Measurements from ENCODE around the gene BHLHE40. TPM values are rescaled to one million over a fixed set of nuclear protein-coding genes. Genes with fewer than 3 reads are reported as not detected.

Gene BHLHE40
- total and polyA plus RNA-seq, 10 of the 15 experiments (the other 5 are each of a cell fraction or from before 2014, with no cell fraction given) = 25.2 to 106 (median 51.4) TPM

DNA sequence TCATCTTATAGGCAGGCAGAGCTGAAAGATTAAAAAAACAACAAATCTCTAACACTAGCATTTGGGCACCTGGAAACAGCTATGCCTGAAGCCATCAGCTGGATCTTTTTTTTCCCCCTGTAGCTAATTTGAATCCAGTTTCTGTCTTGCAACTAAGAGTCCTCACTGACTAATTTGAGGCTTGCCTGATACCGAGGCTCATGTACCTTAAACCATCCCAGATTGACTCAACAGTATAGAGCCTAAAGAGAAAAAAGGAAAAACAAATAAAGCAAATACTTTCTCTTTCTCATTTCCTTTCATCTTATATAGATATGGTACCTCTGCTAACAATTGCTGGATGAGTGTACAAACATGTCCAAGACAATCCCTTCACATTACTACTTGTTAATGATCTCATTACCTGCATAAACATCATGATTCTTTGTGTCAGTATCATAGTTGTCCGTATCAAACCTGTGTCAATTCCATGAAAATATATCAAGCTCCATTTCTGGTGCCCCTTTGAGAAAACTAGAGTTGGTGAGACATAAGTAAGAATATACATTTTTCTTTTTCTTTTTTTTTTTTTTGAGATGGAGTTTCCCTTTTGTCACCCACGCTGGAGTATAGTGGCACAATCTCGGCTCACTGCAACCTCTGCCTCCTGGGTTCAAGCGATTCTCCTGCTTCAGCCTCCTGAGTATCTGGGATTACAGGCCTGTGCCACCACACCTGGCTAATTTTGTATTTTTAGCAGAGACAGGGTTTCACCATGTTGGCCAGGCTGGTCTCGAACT lies 43.1 kb downstream of the BHLHE40 start:
- Histone ChIP-seq H3K4me2 (ENCODE audit: control insufficient read depth, insufficient read depth) (peak overlapping the region; percentile 25), H3K36me3 (ENCODE audit: control insufficient read depth in 2 of 2, insufficient read depth in 2 of 2, low read length in 1 of 2) (no peaks in the 10 kb centered on the region), H3K79me2 (ENCODE audit: control insufficient read depth, insufficient read depth, low read length) (no peaks in the 10 kb centered on the region), H3K27me3 (replicated peaks in 1 of 2; ENCODE audit: control insufficient read depth in 2 of 2, insufficient read depth in 2 of 2, low read length in 1 of 2) (no peaks in the 10 kb centered on the region), H3K9me3 (replicated peaks; ENCODE audit: control insufficient read depth, insufficient read depth, low read length) (peaks cover 2% of the 10 kb centered on the region; the same call in 2 of the 3 replicates), H4K20me1 (ENCODE audit: control insufficient read depth, insufficient read depth) (no peaks in the 10 kb centered on the region), H3K4me3 (no peak overlapping the region), H3K4me1 (ENCODE audit: control insufficient read depth, insufficient read depth, low read length) (peaks cover 42% of the 10 kb centered on the region), H3K9ac (ENCODE audit: control insufficient read depth, insufficient read depth, low read length) (no peak overlapping the region), H2AFZ (ENCODE audit: control insufficient read depth, low read depth, low read length) (peak overlapping the region; percentile 10; the same call in 1 of the 2 replicates), H3K27ac (ENCODE audit: control insufficient read depth, insufficient read depth) (peak overlapping the region; percentile 18; the same call in 1 of the 2 replicates)
- FAIRE-seq = no peak
- peak; percentile 68 for ATAC-seq
- DNase-seq (ENCODE audit: low read depth, low spot score) = no peak
- intact Hi-C loops (cut with micrococcal nuclease; ENCODE audit: unreplicated experiment) (loop anchor here (2.0 kb wide), 1 partner anchor 16 kb away; no protein-coding TSS in a partner anchor), in situ Hi-C loops (cut with MboI) (no loop called here)
- ChIA-PET CTCF (interaction anchor here (0.6 to 7.5 kb wide), 19 partner anchors 10 to 438 kb away, joined by 3 to 63 read pairs (median 9); partner anchors contain the start of gene BHLHE40), RAD21 (ENCODE audit: unreplicated experiment) (interaction anchor here (0.9 to 10.7 kb wide), 17 partner anchors 10 to 519 kb away, joined by 3 to 194 read pairs (median 4); partner anchors contain the start of gene BHLHE40), POLR2A (interaction anchor here (0.6 to 8.5 kb wide), 16 partner anchors 10 to 275 kb away, joined by 3 to 94 read pairs (median 6); partner anchors contain the start of gene BHLHE40), SMC1A (ENCODE audit: uncharacterized antibody, unreplicated experiment) (interaction anchor here (0.8 to 10.0 kb wide), 26 partner anchors 10 to 311 kb away, joined by 3 to 163 read pairs (median 4); partner anchors contain the start of gene BHLHE40)
- no TSS peak for BruUV-seq (replicated peaks)
- WGBS (ENCODE audit: insufficient coverage, insufficient replicate concordance, low lambda C conversion rate, missing lambda C conversion rate) = 20% methylated on average over 6 of the region's 6 CpGs
- TF ChIP-seq YBX1 (IDR thresholded peaks at IDR 0.05) (no peak), DPF2 (IDR thresholded peaks at IDR 0.05) (0 out of 2 replicates have a peak, but pooled peaks have one; percentile 41), PAX8 (IDR thresholded peaks at IDR 0.05) (no peak), TAF1 (IDR thresholded peaks at IDR 0.05; ENCODE audit: borderline replicate concordance, low read depth, low read length) (no peak), GABPA (IDR thresholded peaks at IDR 0.05; ENCODE audit: low read depth) (0 out of 2 replicates have a peak, but pooled peaks have one; percentile 39), CBFB (IDR thresholded peaks at IDR 0.05; ENCODE audit: low read depth) (no peak), MEF2B (IDR thresholded peaks at IDR 0.05; ENCODE audit: partially characterized antibody, poor library complexity, severe bottlenecking) (no peak), CHD2 (IDR thresholded peaks at IDR 0.05; ENCODE audit: borderline replicate concordance, low read depth, low read length) (no peak), STAT3 (IDR thresholded peaks at IDR 0.05; ENCODE audit: low read depth, low read length) (0 out of 2 replicates have a peak, but pooled peaks have one; percentile 35), NFYB (IDR thresholded peaks at IDR 0.05; ENCODE audit: insufficient read depth, low read depth, low read length) (no peak), TCF3 (IDR thresholded peaks at IDR 0.05; ENCODE audit: borderline replicate concordance, insufficient read depth, low read depth, low read length) (no peak), IKZF1 (conservative IDR thresholded peaks at IDR 0.05) (peak; percentile 72), ZZZ3 (IDR thresholded peaks at IDR 0.05; ENCODE audit: control insufficient read depth, insufficient read length, low read depth) (no peak)
- TF ChIP-seq, protein P1, sequence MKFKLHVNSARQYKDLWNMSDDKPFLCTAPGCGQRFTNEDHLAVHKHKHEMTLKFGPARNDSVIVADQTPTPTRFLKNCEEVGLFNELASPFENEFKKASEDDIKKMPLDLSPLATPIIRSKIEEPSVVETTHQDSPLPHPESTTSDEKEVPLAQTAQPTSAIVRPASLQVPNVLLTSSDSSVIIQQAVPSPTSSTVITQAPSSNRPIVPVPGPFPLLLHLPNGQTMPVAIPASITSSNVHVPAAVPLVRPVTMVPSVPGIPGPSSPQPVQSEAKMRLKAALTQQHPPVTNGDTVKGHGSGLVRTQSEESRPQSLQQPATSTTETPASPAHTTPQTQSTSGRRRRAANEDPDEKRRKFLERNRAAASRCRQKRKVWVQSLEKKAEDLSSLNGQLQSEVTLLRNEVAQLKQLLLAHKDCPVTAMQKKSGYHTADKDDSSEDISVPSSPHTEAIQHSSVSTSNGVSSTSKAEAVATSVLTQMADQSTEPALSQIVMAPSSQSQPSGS (IDR thresholded peaks at IDR 0.05; ENCODE audit: low read length) = peak; percentile 87
- TF ChIP-seq, protein P2, sequence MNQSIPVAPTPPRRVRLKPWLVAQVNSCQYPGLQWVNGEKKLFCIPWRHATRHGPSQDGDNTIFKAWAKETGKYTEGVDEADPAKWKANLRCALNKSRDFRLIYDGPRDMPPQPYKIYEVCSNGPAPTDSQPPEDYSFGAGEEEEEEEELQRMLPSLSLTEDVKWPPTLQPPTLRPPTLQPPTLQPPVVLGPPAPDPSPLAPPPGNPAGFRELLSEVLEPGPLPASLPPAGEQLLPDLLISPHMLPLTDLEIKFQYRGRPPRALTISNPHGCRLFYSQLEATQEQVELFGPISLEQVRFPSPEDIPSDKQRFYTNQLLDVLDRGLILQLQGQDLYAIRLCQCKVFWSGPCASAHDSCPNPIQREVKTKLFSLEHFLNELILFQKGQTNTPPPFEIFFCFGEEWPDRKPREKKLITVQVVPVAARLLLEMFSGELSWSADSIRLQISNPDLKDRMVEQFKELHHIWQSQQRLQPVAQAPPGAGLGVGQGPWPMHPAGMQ (IDR thresholded peaks at IDR 0.05; ENCODE audit: borderline replicate concordance) = no peak
- TF ChIP-seq, protein P3, sequence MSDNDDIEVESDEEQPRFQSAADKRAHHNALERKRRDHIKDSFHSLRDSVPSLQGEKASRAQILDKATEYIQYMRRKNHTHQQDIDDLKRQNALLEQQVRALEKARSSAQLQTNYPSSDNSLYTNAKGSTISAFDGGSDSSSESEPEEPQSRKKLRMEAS (IDR thresholded peaks at IDR 0.05; ENCODE audit: low read depth, low read length) = no peak
- TF ChIP-seq, protein P4, sequence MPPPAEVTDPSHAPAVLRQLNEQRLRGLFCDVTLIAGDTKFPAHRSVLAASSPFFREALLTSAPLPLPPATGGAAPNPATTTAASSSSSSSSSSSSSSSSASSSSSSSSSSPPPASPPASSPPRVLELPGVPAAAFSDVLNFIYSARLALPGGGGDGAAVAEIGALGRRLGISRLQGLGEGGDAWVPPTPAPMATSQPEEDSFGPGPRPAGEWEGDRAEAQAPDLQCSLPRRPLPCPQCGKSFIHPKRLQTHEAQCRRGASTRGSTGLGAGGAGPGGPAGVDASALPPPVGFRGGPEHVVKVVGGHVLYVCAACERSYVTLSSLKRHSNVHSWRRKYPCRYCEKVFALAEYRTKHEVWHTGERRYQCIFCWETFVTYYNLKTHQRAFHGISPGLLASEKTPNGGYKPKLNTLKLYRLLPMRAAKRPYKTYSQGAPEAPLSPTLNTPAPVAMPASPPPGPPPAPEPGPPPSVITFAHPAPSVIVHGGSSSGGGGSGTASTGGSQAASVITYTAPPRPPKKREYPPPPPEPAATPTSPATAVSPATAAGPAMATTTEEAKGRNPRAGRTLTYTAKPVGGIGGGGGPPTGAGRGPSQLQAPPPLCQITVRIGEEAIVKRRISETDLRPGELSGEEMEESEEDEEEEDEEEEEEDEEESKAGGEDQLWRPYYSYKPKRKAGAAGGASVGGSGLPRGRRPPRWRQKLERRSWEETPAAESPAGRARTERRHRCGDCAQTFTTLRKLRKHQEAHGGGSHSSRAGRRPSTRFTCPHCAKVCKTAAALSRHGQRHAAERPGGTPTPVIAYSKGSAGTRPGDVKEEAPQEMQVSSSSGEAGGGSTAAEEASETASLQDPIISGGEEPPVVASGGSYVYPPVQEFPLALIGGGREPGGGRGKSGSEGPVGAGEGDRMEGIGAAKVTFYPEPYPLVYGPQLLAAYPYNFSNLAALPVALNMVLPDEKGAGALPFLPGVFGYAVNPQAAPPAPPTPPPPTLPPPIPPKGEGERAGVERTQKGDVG (CRISPR knock-in tag; IDR thresholded peaks at IDR 0.05) = no peak

Data from GM12878 (cell line).